ENCODE results near the gene CDK14.

Gene CDK14

GRCh38 chr7:91240376-91240941 is 644.3 kb downstream of the CDK14 start:
- DNase-seq (ENCODE audit: extremely low read depth, low read depth), result no peak
- no peak overlapping the region for H3K4me3 ChIP-seq (replicated peaks; ENCODE audit: low read depth, low read length)
- no peak for TF ChIP-seq CTCF (IDR thresholded peaks at IDR 0.05; ENCODE audit: low read depth, low read length, missing control alignments)

- DNase-seq (ENCODE audit: extremely low read depth, low read depth), result no peak
- TF ChIP-seq CTCF (IDR thresholded peaks at IDR 0.05; ENCODE audit: low read depth, low read length, missing control alignments), result no peak
- no peak overlapping the region for H3K4me3 ChIP-seq (replicated peaks; ENCODE audit: low read depth, low read length)
Observed at GRCh38 chr7:91242097-91242844, 646.1 kb downstream of the CDK14 start.

GRCh38 chr7:91243591-91244301 is 647.6 kb downstream of the CDK14 start:
- TF ChIP-seq CTCF (IDR thresholded peaks at IDR 0.05; ENCODE audit: low read depth, low read length, missing control alignments), result no peak
- H3K4me3 ChIP-seq (replicated peaks; ENCODE audit: low read depth, low read length), result no peak overlapping the region
- no peak for DNase-seq (ENCODE audit: extremely low read depth, low read depth)

GRCh38 chr7:91247500-91247899 is 651.4 kb downstream of the CDK14 start:
- no peak for TF ChIP-seq CTCF (IDR thresholded peaks at IDR 0.05; ENCODE audit: low read depth, low read length, missing control alignments)
- DNase-seq (ENCODE audit: extremely low read depth, low read depth), result no peak
- H3K4me3 ChIP-seq (replicated peaks; ENCODE audit: low read depth, low read length), result no peak overlapping the region

GRCh38 chr7:91248996-91249395 is 652.9 kb downstream of the CDK14 start:
- no peak for DNase-seq (ENCODE audit: extremely low read depth, low read depth)
- TF ChIP-seq CTCF (IDR thresholded peaks at IDR 0.05; ENCODE audit: low read depth, low read length, missing control alignments), result no peak
- no peak overlapping the region for H3K4me3 ChIP-seq (replicated peaks; ENCODE audit: low read depth, low read length)

- no peak for TF ChIP-seq CTCF (IDR thresholded peaks at IDR 0.05; ENCODE audit: low read depth, low read length, missing control alignments)
- DNase-seq (ENCODE audit: extremely low read depth, low read depth), result no peak
- no peak overlapping the region for H3K4me3 ChIP-seq (replicated peaks; ENCODE audit: low read depth, low read length)
Observed at GRCh38 chr7:91249506-91250233, 653.5 kb downstream of the CDK14 start.
